GM19043 (cell line): ENCODE measurements around the gene CCDC81.
"Not testable (repeated sequence)": the region's sequence is repeated elsewhere in the genome, so short reads cannot be mapped to it uniquely, and the experiment has no call there.

Source experiments
- ATAC-seq: cut with Tn5 transposase; IDR thresholded peaks from one replicate; pipeline ENCODE4 v1.9.1; 2021; ENCODE audit warnings: low read depth; ENCODE audit not compliant: unreplicated experiment

Gene CCDC81

DNA sequence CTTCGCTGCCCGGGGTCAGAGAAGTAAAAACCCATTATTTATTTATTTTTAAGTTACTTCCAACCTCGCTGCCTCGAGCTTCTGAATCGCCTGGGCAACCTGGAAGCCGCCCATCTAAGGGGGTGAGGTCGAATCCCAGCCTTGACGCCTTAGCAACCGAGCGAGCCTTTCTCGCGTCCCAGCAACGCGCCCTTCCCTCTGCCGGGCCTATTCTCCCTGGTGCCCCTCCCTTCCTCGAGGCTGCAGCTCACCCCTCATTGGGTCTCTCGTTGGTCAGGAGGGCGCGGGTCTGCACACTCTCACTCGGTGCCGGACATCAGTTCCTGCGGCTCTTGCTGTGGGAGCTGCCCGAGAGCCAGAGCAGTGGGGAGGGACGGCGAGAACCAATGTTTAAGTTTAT, at the start of gene CCDC81:
TSS of gene CCDC81 (plus strand) at position 302 of the 400 bp plus-strand sequence. CDS start 277 bp downstream, outside the sequence.
- no peak for ATAC-seq

- no peak for ATAC-seq
Observed at GRCh38 chr11:86335131-86335767, 39.4 kb upstream of the CCDC81 start.

DNA sequence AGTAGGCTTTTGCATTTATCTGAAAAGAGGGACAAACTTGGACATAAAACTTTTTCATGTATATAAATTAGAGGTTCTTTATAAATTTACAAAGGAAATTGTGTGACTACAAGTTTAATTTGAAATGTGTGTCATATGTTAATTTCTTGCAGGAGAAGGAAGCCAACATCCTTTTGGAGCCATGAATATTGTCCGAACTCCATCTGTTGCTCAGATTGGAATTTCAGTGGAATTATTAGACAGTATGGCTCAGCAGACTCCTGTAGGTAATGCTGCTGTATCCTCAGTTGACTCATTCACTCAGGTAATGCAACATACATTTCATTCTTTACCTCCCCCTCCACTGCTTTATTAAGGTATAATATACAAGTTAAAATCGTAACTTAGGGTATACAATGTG, 37.5 kb upstream of the CCDC81 start:
- ATAC-seq = no peak

DNA sequence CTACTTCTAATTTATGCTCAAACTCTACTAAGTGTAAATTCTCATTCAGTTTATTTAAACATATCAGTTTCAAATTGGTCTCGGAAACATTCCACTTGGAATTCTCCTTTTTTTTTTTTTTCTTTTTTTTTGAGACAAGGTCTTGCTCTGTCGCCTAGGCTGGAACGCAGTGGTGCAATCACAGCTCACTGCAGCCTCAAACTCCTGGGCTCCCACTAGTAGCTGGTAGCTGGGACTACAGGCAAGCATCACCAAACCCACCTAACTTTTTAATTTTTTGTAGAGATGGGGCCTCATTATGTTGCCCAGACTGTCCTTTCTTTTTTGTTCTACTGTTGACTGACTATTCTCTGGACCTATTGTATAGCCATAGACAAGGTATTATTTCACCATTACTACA, 33.3 kb upstream of the CCDC81 start:
- ATAC-seq = no peak

- ATAC-seq = no peak
Observed at GRCh38 chr11:86346513-86346912, 28.2 kb upstream of the CCDC81 start.

DNA sequence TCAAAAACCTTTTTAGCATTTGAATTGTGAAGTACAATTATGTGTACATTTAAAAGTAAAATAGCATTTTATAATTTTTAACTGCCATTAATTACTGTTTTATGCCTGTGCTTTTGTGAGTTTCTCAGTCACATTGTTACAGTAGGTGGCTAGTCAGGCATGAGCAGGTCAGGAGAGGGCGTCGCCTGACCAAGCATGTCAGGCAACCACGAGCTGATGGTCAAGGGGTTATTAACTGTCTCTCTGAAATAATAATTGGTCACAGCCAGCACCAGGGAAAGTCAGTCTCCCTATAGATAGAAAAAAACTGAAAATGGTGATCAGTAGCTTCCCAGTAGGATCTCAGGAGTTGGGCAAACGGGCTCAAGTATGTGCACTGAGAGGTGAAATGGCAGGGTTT, 19.4 kb upstream of the CCDC81 start:
- ATAC-seq = no peak

DNA sequence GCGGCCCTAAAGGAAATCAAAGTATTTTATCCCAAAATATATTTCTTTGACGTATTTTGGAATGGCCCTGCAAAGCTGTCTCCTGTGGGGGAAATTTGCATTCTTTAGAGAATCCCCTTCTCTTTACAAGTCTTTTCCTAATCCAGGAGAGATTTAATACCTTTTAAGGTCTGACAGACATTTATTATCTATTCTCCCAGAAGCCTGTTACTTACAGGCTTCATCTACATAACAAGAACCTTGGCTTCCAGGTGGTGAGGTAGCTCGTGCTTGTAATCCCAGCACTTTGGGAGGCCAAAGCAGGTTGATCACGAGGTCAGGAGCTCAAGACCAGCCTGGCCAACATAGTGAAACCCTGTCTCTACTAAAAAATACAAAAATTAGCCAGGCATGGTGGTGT, 17.3 kb upstream of the CCDC81 start:
- not testable (repeated sequence) for ATAC-seq

- no peak for ATAC-seq
Observed at GRCh38 chr11:86358720-86359119, 16.0 kb upstream of the CCDC81 start.

GRCh38 chr11:86360775-86361395, 13.8 kb upstream of the CCDC81 start:
- ATAC-seq = no peak

DNA sequence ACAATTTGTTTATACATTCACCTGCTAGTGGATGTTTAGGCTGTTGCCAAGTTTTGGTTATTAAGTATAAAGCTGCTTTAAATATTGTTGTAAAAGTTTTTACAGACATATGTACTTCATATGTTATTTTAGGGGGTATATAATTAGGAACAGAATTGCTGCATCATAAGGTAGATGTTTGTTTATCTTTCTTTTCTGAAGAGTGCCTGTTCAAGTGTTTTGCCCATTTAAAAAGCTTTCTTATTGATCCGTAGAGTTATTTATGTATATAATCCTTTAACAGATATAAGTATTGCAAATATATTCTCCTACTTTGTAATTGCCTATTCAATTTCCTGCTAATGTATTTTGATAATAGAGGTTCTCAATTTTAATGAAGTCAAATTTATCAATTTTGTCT, 11.3 kb upstream of the CCDC81 start:
- ATAC-seq = no peak

DNA sequence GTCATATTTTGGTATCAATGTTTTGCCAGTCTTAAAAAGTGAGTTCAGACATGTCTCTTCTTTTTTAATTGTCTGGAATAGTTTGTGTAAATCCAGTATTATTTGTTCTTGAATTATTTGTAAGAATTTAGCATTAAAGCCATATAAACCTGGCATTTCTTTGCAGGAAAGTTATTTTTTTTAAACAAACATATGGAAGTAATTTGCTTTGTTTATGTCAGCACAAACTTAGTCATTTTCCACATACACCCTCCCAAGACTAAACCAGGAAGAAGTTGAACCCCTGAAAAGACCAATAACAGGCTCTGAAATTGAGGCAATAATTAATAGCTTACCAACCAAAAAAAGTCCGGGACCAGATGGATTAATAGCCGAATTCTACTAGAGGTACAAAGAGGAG, 9.1 kb upstream of the CCDC81 start:
- ATAC-seq = no peak

DNA sequence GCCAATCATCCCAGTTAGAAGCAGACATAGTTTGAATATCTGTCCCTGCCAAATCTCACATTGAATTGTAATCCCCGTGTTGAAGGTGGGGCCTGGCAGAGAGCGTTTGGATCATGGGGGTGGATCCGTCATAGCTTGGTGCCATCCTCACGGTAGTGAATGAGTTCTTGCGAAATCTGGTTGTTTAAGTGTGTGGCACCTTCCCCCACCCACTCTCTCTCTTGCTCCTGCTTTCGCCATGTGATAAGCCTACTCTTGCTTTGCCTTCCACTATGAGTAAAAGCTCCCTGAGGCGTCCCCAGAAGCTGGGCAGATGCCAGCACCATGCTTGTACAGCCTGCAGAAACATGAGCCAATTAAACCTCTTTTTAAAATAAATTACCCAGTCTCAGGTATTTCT, 5.0 kb upstream of the CCDC81 start:
- ATAC-seq = no peak

DNA sequence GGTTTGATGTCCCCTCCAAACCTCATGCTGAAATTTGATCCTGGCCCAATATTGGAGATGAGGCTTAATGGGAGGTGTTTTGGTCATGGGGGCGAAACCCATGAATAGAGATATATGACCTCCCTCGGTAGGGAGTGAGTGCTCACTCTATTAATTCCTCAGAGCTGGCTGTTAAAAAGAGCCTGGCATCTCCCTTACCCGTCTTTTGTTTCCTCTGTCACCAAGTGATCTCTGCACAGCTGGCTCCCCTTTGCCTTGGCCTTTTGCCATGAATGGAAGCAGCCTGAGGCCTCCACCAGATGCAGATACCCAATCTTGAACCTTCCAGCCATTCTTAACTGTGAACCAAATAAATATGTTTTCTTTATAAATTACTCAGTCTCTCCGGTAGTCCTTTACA, 4.5 kb upstream of the CCDC81 start:
- no peak for ATAC-seq

- ATAC-seq = no peak
Observed at GRCh38 chr11:86370922-86371594, 3.6 kb upstream of the CCDC81 start.

GRCh38 chr11:86372041-86372440, 2.6 kb upstream of the CCDC81 start:
- ATAC-seq = no peak

GRCh38 chr11:86372586-86372985, 2.1 kb upstream of the CCDC81 start:
- no peak for ATAC-seq

GRCh38 chr11:86374069-86374468, 618 bp upstream of the CCDC81 start:
- no peak for ATAC-seq

- ATAC-seq = no peak
Observed at GRCh38 chr11:86377972-86378371, 3.3 kb downstream of the CCDC81 start.

- no peak for ATAC-seq
Observed at GRCh38 chr11:86380295-86381059, 5.8 kb downstream of the CCDC81 start.

DNA sequence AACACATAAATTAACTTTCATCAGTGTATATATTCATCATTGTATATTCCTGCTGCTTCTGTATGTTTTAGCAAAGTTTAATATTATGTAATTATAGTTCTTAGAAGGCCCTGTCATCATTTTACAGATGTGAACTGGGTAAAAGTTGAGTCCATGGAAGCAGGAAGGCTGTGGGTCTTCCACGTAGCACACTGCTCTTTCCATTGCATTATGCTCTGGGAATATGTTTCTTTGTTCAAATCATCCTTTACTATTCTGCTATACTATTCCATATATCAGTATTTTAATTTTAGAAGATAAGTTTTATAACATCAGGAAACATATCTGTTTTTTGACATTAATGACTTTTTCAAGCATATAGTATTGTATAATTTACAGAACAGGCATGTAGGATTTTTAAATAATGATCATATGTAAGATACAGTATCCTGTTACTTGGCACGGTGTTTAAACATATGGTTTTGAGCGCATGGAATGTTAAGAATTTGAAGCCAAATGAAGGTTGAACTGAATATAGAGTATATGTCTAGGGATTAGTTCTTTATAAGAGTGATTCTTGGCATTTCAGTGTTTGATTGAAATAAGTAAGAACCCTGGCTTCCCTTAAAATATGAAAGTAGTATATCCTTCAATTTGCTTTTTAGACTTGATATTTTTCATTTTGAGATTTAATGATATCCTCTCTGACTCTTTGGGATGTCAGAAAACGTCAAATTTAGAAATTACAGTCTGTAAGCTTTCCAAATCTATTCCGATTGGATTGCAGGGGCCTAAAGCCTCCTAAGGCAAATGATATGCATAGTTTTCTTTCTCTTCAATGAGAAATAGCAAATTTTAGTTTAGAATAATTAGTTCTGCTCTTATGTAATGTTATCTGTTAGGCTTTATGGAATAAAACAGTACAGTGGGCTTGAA, 8.6 kb downstream of the CCDC81 start:
- no peak for ATAC-seq
